Glomerular visceral epithelial cell (primary cell): ENCODE data around the gene C1orf21.

ENCODE experiments used
- DNase-seq: peaks from one replicate; pipeline ENCODE4 v3.0.0-alpha.2; 2016; ENCODE audit errors: extremely low spot score

Gene C1orf21

GRCh38 chr1:184412472-184412871, 25.6 kb downstream of the C1orf21 start:
- DNase-seq = no peak

- DNase-seq = no peak
Measured at GRCh38 chr1:184416481-184416880, 29.7 kb downstream of the C1orf21 start.

GRCh38 chr1:184416946-184417345, 30.1 kb downstream of the C1orf21 start:
- no peak for DNase-seq

- DNase-seq = no peak
Measured at GRCh38 chr1:184417916-184418315, 31.1 kb downstream of the C1orf21 start.

DNA sequence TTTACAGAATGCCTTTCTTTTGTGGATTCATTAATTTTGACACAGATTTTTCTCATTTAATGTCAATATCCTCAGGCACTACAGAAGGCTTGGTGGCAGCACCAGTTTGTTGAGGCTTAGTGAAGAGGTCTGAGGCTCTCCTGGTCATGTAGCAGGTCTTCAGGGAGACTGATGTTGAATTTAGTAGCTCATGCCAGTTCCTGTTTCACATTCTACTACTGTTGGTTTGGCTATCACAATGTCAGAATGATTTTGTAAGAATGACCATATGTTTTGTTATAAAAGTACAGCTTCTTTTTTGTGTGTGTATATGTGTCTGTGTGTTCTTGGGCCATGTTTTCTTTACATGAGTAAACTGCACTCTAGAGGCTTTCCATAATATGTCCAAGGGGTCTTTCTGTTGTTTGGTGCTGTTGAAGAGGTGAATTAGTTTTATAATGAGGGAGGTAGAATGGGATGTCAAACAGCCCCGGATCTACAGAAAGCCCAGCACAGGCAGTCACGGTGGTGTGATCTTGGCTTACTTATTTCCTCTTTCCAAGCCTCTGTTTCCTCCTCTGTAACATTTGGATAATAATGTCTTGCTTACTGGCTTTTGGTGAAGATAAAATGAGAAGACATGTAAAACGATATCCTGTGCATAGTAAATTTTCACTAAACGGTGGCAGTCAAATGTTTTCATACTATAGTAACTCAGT, 32.0 kb downstream of the C1orf21 start:
- no peak for DNase-seq

DNA sequence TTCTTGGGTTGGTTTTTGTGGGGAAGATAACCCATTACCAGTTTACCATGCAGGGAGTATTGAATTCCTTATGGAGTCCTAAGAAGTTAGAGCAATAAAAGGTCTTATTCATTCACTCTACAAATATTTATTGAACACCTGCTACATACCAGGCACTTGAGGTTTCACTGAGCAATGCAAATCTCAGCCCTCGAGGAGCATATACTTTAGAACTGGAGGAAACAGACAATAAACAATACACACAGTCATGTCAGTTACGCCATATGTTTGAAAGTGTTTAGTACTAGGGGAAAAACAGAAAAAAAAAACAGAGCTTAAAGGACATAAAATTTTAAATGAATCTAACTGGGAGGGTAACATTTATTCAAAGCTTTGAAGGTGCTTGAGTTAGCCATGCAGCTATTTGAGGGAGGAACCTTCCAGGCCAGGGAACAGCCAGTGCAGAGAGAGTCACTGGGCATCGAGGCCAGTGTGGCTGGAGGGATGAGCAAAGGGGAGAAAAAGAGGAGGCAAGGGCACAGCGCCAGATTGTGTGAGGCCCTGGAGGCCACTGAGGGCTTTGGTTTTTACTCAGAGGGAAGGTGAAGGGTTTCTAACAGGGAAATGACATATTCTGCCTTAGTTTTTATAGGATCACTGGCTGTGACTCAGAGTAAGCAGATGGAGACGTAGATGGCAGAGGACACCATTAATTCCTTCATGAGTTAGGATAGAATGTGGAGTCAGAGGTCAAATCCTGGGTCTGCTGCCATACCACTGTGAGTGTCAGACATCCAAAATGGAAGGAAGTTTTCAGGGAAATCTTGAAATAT, 32.7 kb downstream of the C1orf21 start:
- DNase-seq = no peak

GRCh38 chr1:184422490-184423233, 35.8 kb downstream of the C1orf21 start:
- no peak for DNase-seq

GRCh38 chr1:184423649-184424048, 36.8 kb downstream of the C1orf21 start:
- no peak for DNase-seq

DNA sequence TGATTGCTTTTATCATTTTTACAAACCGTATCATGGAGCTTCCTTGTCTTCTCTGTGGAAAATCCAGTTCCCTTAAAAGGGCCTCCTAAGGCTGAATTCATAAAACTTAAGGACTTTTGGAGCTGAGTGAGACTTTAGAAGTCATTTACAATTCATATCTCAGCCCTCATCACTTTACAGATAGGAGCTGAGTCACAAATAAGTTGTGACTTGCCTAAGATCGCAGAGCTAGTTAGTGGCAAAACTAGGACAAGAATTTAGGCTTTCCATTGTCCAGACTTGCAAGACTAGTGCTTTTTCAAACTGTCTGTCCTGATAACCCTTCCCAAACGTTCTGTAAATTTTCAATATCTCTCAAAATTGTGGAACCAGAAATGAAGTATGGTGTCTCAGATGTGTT, 37.3 kb downstream of the C1orf21 start:
- no peak for DNase-seq

GRCh38 chr1:184424945-184425344, 38.1 kb downstream of the C1orf21 start:
- no peak for DNase-seq

GRCh38 chr1:184425449-184426277, 38.8 kb downstream of the C1orf21 start:
- no peak for DNase-seq

GRCh38 chr1:184426278-184426674, 39.4 kb downstream of the C1orf21 start:
- no peak for DNase-seq

DNA sequence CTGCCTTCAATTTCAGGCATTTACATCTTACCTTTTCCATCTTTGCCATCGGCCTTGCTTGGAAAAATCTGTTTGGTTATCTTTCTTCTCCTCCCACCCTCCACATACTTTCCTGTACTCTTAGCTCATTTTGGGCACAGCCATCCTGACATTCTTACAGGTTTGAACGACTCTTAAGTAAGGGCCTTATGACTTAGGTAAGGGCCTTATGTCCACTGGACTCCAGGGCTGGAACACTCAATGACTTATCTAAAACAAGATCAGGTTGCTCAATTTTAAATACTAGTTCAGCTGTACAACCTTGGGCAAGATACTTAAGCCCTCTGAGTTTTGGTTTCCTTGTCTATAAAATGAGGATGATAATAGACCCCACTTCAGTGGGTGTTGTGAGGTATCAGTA, 40.9 kb downstream of the C1orf21 start:
- no peak for DNase-seq

GRCh38 chr1:184428604-184429003, 41.8 kb downstream of the C1orf21 start:
- DNase-seq = no peak

DNA sequence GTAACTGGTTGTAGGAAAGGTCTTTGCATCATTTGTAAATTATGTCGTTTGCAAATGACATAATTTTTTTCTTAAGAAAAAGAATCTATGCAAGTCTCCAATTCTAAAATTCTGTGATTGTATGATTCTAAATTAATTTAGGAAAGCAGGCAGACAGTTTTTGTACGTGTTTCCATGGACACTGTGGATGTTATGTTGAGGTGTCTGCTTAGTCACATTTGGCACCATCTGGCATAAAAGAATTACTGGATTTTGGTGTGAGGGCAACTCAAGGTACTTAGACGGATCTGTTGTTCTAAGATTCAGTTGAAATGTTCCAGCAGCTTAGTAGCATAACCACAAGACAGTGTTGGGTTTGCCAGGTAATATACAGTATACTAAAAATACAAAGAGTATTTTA, 42.5 kb downstream of the C1orf21 start:
- DNase-seq = no peak

GRCh38 chr1:184433956-184434502, 47.2 kb downstream of the C1orf21 start:
- DNase-seq = no peak

DNA sequence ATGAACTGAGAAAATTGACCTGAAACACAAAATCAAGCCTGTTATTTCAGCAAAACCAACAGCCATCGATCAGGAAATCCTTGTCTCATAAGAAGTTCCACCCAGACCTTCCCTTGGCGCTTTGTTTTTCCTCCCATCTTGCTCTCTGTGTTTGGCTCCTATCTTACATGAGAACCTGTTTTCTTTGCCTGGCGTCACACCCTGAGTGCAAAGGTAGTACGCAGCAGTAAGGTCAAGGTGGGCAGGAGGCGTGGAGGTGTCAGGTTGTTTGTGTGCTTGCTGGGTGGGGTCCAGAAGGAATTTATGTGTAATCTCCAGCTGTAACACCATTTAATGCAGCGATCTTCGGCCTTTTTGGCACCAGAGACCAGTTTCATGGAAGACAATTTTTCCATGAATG, 50.5 kb downstream of the C1orf21 start:
- no peak for DNase-seq

- DNase-seq = no peak
Measured at GRCh38 chr1:184438363-184438762, 51.5 kb downstream of the C1orf21 start.

DNA sequence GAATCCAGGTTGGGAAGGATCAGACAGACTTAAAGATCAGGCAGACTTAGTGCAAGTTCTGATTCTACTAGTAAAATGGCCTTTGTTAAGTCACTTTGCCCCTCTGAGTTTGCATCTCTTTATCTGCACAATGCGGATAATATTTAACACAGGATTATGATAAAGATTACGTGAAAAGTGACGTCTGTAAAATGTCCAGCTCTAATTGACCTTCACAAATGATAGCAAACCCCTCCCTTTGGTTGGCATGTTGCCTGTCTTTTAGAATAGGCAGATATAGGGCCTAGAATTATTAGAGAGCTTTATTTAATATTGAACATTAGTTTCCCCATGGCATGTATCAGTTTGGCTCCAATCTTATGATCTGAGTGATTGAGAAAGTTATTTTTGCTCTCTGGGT, 55.4 kb downstream of the C1orf21 start:
- DNase-seq = no peak

GRCh38 chr1:184443201-184443600, 56.4 kb downstream of the C1orf21 start:
- no peak for DNase-seq

DNA sequence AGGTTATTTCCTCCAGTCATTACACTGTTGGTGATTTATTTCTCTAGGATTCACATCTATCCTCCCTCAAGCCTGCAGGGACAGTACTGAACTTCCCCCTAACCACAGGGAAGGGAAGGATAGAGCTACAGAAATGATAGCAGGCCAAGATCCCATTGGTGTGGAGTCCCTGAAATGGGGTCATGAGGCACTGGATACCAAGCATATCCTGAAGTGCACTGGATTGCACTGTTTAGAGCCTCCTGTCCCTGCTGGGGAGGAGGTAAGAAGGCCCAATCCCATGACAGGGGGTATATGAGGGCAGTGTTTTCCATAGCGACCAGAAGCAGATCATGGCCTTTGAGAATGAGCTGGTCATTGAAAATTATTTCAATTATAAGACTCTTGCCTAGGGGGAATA, 56.8 kb downstream of the C1orf21 start:
- no peak for DNase-seq
